ENCODE data around the gene MIPOL1. TPM values are rescaled to one million over a fixed set of nuclear protein-coding genes. Genes with fewer than 3 reads are reported as not detected.

MIPOL1 gene
- total RNA-seq, 4 donors from 2014 or later: 5.4 to 17.2 (median 9.4) TPM

GRCh38 chr14:37194698-37195097 is 3.0 kb upstream of the MIPOL1 start:
- no peak for TF ChIP-seq CTCF (IDR thresholded peaks at IDR 0.05)
- no peak for DNase-seq (ENCODE audit: low spot score)
- ATAC-seq (ENCODE audit: low FRiP score): no peak

GRCh38 chr14:37195327-37195726 is 2.4 kb upstream of the MIPOL1 start:
- no peak for ATAC-seq (ENCODE audit: low FRiP score)
- no peak for DNase-seq (ENCODE audit: low spot score)
- no peak for TF ChIP-seq CTCF (IDR thresholded peaks at IDR 0.05)

DNA sequence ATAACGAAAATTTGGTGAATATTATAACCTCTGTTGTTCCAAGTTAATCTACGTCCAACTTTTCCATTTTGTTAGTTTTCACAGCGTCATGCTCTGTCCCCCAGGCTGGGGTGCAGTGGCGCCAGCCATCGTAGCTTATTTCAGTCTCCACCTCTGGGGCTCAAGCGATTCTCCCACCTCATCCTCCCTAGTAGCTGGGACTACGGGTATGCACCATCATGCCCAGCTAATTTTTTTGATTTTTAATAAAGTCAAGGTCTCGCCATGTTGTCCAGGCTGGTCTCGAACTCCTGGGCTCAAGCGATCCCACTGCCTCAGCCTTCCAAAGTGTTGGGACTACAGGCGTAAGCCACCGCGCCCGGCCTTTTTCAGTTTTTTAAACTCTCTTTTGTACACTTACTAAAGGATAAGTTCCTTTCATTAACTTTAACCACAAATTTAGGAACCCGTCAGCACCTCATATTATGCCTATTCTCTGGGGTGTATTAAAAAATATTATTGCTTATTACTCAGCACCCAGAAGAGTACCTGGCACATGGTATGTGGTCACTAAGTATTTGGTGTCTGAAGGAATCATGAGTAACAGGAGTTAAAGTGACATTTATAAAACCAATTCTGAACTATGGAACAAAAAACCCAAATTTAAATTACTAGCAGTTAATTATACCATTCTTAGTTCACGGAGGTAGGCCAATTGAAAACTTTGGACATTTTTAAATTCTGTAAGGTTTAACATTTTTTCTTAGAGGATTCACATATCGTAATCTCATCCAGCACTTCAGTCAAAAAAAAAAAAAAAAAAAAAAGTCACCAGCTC is 925 bp upstream of the MIPOL1 start:
- no peak for TF ChIP-seq CTCF (IDR thresholded peaks at IDR 0.05)
- ATAC-seq (ENCODE audit: low FRiP score): no peak

GRCh38 chr14:37198273-37198598 is 499 bp downstream of the MIPOL1 start:
- ATAC-seq (ENCODE audit: low FRiP score): no peak

More for the DNA sequence above, 925 bp upstream of the MIPOL1 start:
- no peak for DNase-seq (ENCODE audit: low spot score)

GRCh38 chr14:37198907-37199306 is 1.2 kb downstream of the MIPOL1 start:
- DNase-seq (ENCODE audit: low spot score) (no peak), ATAC-seq (ENCODE audit: low FRiP score) (no peak)
- TF ChIP-seq CTCF (IDR thresholded peaks at IDR 0.05): no peak

More at GRCh38 chr14:37198273-37198598, 499 bp downstream of the MIPOL1 start:
- no peak for DNase-seq (ENCODE audit: low spot score)
- no peak for TF ChIP-seq CTCF (IDR thresholded peaks at IDR 0.05)

DNA sequence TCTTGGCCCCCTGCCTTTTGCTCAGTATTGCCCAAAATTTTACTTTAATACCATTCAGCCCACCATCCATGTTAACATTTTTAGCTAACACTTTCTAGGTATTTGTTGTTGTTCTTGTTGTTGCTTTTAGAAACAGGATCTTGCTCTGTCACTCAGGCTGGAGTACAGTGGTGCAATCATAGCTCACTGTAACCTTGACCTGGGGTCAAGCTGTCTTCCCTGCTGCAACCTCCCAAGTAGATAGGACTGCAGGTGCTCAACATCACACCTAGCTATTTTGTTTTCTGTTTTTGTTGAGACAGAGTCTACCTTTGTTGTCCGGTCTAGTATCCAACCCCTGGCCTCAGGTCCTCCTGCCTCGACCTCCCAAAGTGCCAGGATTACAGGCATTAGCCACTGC is 4.0 kb downstream of the MIPOL1 start:
- no peak for TF ChIP-seq CTCF (IDR thresholded peaks at IDR 0.05)
- DNase-seq (ENCODE audit: low spot score): no peak
- ATAC-seq (ENCODE audit: low FRiP score): no peak

GRCh38 chr14:37202265-37202664 is 4.5 kb downstream of the MIPOL1 start:
- ATAC-seq (ENCODE audit: low FRiP score) (no peak), DNase-seq (ENCODE audit: low spot score) (no peak)
- TF ChIP-seq CTCF (IDR thresholded peaks at IDR 0.05): no peak

All from omental fat pad (tissue), 4 donors.